Activated effector memory CD4-positive, alpha-beta T cell treated with anti-CD3 and anti-CD28 coated beads, Interleukin-2, amount 50 U/mL, for 16 hours (primary cell): Measurements from ENCODE around the gene ARHGAP24.

Source experiments
- DNase-seq: peaks from one replicate; pipeline ENCODE4 v3.0.0-alpha.2; 2020

Gene ARHGAP24

GRCh38 chr4:85520765-85521749 is 46.1 kb downstream of the ARHGAP24 start:
- no peak for DNase-seq

- no peak for DNase-seq
These were observed 47.3 kb downstream of the ARHGAP24 start for GRCh38 chr4:85522277-85522676.

GRCh38 chr4:85522836-85523235 is 47.9 kb downstream of the ARHGAP24 start:
- DNase-seq: no peak

- no peak for DNase-seq
These were observed 52.9 kb downstream of the ARHGAP24 start for GRCh38 chr4:85527815-85528214.

- no peak for DNase-seq
These were observed 56.8 kb downstream of the ARHGAP24 start for GRCh38 chr4:85531560-85532341.

GRCh38 chr4:85534120-85534519 is 59.2 kb downstream of the ARHGAP24 start:
- no peak for DNase-seq

GRCh38 chr4:85543832-85544231 is 68.9 kb downstream of the ARHGAP24 start:
- no peak for DNase-seq

GRCh38 chr4:85544751-85545150 is 69.8 kb downstream of the ARHGAP24 start:
- no peak for DNase-seq

- DNase-seq: no peak
These were observed 73.2 kb downstream of the ARHGAP24 start for GRCh38 chr4:85548116-85548515.

GRCh38 chr4:85548841-85549240 is 73.9 kb downstream of the ARHGAP24 start:
- DNase-seq: no peak

- no peak for DNase-seq
These were observed 80.3 kb downstream of the ARHGAP24 start for GRCh38 chr4:85555206-85555605.

- DNase-seq: no peak
These were observed 81.3 kb downstream of the ARHGAP24 start for GRCh38 chr4:85556283-85556682.

GRCh38 chr4:85557016-85557901 is 82.3 kb downstream of the ARHGAP24 start:
- DNase-seq: no peak

- DNase-seq: no peak
These were observed 91.0 kb downstream of the ARHGAP24 start for GRCh38 chr4:85565761-85566480.

GRCh38 chr4:85569730-85570299 is 94.9 kb downstream of the ARHGAP24 start:
- DNase-seq: no peak

- no peak for DNase-seq
These were observed 95.4 kb downstream of the ARHGAP24 start for GRCh38 chr4:85570388-85570787.

- DNase-seq: no peak
These were observed 96.1 kb downstream of the ARHGAP24 start for GRCh38 chr4:85571008-85571407.

GRCh38 chr4:85573270-85573669 is 98.3 kb downstream of the ARHGAP24 start:
- DNase-seq: no peak

- no peak for DNase-seq
These were observed 102.4 kb downstream of the ARHGAP24 start for GRCh38 chr4:85577307-85577706.

GRCh38 chr4:85579942-85580341 is 105.0 kb downstream of the ARHGAP24 start:
- no peak for DNase-seq

- no peak for DNase-seq
These were observed 105.5 kb downstream of the ARHGAP24 start for GRCh38 chr4:85580489-85580888.

- no peak for DNase-seq
These were observed 113.0 kb downstream of the ARHGAP24 start for GRCh38 chr4:85587952-85588351.
